NCI-H2227 treated with DMSO at 0.1 percent for 48 hours (cell line): ENCODE measurements around the gene SMC3.

ENCODE experiments used
- DNase-seq: peaks from one replicate; lab custom pipeline; 2025; lab: John Stamatoyannopoulos, UW

Gene SMC3

DNA sequence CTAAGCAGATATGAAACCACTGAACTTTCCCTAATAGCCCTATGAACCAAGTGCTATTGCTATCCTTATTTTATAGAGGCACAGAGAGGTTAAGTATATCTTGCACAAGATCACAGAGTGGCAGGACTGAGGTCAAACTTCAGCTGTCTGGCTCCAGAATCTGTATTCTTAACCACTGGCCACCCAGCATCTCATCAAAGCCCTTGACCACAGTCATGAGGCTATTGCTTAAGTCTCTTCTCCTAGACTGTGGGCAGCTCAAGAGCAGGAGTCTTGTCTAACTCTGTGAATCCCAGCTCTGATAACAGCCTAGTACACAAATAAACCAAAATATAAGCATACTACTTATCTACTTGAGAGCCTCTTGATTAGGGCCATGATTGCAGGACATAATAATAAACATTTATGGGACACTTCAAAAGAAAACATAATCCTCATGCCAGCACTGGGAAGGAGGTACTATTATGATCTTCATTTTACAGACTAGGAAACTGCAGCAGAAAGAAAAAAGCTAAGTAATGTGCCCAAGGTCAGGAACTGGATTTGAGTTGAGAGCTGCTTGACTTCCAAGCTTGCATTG lies 22.4 kb upstream of the SMC3 start:
- DNase-seq = no peak

DNA sequence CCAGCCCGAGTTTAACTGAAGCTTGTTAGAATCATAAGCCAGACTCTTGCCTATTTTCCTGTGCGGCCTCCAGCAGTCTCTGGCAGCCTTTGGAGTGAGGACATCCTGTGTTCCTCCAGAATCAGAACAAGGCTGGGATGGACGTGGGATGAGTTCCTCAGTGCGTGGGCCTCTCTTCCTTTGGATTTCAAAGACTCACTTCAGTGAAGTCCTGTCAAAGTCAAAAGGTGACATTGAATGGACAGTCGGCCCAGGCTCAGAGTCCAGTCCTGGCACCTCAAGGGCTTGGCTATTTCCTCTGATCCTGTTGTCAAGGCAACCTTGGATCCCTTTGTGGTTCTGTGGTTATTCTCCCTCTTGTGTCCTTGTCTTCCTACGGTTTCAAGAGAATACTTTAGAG lies 21.4 kb upstream of the SMC3 start:
- DNase-seq = no peak

DNA sequence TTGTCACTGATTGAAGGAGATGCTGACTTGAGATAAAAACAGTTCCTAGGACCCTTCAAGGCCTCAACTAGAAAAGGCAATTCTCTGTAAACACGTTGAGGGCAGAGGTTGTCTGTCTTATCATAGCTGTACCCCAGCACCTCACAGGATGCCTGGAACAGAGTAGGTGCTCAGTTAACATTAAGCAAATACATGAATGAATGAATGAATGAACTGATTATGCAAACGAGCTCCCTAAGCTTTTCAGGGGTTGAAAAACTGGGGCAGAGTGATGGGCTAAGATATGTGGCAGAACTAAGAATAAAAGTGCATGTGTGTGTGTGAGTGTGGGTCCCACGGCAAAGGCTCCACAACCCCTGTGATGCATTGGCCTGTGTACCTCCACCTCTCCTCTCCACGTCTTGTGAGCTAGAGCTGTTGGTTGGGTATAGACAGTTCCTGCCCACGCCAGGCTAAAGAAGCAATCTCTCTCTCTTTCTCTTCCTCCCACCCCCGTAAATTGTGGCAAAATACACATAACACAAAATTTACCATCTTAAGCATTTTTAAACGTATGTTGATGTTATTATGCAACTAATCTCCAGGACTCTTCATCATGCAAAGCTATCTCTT lies 20.9 kb upstream of the SMC3 start:
- no peak for DNase-seq

DNA sequence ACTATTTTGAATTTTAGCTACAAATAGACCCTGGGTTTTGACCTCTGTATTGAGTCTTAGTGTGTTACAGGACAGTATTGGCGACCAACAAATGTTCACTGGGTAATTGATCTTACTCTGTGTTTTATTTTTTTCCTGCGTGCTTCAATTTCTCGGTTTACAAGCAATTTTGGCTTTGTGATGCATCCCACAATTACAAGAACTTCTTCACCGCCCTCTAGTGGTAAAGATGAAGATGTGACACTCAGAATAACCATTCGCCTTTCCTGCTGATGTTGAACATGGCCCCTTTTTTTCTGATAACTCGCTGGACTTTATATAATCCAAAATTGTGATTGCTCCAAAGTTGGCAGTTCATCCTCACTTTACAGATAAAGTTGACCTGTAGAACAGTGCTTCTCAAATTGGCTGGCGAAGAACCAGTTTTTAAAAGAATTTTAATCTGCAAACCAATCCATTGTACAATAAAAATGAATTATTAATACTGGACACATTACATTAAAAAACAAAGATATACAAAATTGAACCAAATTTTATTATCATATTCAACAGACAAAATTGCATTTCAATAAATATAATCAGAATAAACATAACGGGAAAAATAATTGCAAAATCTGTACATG lies 20.2 kb upstream of the SMC3 start:
- peak; percentile 63 for DNase-seq

DNA sequence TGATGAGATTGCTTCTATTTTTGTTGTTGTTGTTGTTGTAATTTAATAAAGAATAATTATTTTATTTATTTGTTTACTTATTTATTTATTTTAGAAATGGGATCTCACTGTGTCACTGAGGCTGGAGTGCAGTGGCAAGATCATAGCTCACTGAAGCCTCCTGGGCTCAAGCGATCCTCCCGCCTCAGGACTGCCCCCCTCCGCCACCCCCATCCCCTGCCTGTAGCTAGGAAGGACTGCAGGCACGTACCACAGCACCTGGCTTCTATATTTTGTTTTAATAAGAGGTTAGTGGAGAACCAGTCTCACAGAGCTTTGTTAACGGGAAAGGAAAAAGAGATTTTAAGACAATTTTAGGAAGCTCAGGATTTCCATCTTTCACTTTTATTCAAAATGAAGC lies 19.5 kb upstream of the SMC3 start:
- DNase-seq = no peak

DNA sequence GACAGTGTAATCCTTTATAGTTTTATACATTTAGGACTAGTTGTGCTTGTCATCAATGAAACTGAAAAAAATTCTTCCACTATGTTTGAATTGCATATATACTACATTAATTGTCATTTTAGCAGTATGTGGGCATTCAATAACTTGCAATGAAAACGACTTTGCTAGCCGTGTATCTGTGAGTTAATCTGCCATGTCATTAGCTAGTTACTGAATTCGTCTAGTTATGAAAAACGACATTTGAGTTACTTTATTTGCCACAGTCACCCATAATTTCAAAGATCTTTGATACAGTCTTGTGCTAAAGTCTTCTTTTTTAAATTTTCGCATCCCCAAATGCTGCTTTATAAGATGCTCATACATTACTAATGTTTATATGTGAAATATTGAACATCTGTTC lies 18.3 kb upstream of the SMC3 start:
- no peak for DNase-seq

DNA sequence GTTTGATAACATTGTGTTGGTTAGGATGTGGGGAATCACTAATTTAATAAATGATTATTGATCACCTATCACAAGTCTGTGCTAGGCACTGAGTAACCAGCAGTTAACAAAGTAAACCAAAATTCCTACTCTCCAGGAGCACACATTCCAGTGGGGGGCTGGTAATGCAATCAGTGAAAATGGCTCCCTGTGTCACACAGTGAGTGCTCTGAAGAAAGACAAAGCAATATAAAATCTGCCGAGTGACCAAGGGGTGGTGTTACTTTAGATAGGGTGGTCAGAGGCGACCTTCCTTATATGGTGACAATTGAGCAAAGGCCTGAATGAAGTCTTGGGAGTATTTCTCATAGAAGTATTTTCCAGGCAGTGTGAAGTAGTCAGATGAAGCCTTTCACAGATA lies 13.6 kb upstream of the SMC3 start:
- DNase-seq = no peak

DNA sequence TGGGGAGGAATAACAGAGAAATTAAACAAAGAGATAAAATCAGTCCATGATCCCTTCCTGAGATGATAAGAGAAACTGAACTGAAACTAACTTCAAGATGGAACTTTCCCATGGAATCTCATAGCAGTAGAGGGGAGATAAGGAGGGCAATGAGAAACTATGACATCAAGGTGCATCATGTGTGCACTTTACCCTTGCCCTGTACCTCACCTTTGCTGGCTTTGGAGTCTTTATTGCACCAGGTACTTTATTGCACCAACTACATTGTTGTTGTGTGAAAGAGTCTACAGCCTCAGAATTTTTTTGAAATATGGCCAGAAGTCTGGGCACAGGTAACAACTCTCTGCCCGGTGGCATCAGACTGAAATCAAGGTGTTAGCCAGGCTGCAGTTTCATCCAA lies 11.2 kb upstream of the SMC3 start:
- DNase-seq = no peak

DNA sequence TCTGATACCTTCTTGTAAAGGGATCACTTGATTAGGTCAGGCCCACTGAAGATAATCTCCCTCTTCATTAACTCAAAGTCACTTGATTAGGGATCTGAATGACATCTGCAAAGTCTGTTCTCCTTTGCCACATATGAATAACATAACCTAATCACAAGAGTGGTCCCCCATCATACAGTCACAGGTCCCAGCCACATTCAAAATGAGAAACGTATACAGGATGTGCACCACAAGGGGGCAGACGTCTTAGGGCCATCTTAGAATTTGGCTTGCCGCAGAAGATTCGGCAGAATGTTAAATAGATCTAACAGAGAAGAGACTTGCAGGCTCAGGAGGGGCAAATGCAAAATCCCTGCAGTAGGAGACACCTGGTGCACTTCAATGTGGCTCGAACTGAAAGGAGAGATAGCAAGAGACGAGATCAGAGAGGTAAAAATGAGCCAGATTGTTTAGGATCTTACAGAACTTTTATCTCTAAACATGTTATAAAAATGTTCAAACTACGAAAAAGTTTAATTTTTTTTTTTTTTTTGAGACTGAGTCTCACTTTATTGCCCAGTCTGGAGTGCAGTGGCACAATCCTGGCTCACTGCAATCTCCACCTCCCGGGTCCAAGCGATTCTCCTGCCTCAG lies 10.4 kb upstream of the SMC3 start:
- DNase-seq = no peak

DNA sequence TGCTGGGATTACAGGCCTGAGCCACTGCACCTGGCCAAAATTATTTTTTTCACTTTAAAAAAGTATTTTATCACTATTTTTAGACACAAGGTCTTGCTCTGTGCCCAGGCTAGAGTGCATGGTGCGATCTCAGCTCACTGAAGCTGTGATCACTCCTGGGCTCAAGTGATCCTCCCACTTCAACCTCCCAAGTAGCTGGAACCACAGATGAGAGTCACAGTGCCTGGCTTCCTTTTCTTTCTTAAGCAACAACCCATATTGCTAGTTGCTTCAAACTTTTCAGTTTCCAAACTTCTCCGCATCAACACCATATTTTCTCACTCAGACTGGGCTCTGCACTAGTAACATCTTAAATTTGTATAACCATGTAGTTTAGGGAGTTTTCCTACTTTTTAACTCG lies 9.5 kb upstream of the SMC3 start:
- no peak for DNase-seq

DNA sequence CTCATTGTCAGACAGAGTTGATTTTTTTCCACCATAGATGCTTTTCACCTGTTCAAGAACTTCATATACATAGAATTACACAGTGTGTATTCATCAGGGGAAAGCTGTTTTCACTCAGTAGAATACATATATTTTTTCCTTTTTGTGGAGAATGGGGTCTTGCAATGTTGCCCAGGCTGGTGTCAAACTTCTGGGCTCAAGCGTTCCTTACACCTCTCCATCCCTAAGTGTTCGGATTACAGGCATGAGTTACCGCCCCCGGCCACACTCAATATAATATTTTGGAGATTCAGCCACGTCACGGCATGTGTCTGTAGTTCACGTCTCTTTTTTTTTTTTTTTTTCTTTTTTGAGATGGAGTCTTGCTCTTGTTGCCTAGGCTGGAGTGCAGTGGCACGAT lies 7.5 kb upstream of the SMC3 start:
- no peak for DNase-seq

DNA sequence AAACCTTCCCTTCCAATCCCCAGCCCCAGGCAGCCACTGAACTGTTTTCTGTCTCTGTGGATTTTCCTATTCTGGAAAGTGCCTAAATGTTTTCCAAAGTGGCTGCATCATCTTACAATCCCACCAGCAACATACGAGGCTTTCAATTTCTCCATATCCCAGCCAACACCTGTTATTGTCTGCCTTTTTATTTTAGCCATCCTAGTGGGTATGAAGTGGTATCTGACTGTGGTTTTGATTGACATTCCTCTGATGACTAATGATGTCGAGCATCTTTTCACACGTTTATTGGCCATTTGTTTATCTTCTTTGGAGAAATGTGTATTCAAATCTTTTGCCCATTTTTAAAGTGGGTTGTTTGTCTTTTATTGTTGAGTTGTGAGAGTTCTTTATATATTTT lies 6.2 kb upstream of the SMC3 start:
- no peak for DNase-seq

DNA sequence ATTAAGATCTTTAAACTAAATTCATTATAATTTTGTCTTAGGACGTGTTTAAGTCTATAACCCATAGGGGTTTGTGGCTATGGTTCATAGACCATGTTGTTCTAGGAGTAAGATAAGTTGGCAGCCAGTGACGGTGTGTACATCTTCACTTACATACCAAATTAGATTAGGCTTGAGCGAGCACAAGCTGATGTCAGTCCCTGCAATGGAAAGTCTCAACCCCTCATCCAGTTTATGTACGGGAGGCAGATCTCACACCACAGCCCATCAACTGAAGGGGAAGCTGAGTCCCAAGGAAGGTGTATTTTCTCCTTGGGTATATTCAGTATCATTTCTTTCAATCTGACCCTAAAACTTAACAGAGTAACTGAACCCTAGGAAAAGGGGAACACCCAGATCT lies 5.1 kb upstream of the SMC3 start:
- DNase-seq = no peak

DNA sequence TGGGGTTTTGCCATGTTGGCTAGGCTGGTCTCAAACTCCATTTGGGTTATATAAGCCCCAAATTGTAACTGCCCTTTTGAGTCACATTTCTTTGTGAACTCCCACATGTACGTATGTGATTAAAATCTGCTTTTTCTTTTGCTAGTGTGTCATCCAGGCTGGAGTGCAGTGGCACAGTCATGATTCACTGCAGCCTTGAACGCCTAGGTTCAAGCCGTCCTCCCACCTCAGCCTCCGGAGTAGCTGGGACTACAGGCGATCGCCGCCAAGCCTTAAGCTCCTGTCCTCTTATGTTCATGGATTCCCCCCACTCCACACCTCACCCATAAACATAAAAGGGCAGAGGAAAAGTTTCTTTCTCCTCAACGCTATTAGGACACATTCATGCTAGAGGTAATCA lies 4.4 kb upstream of the SMC3 start:
- no peak for DNase-seq

DNA sequence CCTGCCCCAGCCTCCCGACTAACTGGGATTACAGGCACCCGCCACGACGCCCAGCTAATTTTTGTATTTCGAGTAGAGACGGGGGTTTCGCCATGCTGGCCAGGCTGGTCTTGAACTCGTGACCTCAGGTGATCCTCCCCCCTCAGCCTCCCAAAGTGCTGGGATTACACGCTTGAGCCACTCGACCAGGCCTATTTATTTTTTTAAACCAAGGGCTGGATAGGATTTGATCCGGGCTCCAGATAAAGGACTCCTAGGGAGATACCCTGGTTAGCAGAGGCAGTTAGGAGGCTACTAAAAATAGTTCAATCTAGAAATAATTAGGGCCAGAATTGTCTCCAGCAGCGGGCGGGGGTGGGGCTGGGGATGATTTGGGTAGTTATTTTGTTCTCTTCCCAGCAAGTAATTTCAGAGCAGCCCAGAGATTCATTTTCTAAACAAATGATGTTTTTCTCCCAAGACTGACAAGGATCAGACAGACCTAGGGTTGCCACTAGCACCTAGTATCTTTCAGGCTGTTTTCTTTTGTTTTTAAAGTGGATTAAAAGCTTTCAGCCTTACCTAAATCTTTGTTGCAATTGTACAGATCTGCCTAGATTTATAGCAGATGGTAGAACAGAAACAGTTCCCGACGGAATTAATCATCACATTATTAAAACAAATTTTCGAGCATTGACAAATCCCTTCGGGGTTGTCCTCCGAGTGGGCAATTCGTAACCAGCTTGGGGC lies 859 bp upstream of the SMC3 start:
- peak; percentile 67 for DNase-seq

DNA sequence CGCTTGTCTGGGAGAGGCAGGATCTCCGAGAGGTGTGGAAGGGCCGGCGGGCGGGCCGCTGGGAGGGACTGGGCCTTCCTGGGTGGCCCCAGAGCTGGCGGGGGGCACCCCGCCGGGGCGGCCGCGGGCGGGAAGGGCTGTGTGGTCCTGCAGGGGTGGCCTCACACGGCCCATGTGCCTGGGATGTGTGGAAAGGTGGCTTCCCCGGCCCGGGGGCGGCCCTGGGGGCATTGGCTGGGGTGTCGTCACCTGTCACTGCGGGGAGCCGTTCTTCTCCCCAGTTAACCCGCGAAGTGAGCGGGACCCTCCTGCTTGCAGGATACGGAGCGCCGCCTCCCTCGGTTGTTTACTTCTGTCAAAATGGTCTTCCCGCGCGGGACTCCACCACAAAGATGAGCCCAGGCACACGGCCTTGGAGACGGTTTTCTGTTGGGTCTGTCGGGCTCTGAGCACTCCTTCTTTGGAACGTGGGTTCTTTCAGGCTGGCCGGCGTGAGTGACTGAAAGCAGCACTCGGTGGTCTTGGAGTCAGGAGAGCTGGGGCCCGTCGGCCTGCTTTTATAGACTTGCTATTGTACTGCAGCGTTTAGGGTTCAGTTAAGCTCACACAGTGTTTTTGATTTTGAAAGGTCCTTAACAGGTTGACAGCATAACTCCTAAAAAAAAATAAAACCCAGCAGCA lies 700 bp downstream of the SMC3 start:
- DNase-seq = no peak

DNA sequence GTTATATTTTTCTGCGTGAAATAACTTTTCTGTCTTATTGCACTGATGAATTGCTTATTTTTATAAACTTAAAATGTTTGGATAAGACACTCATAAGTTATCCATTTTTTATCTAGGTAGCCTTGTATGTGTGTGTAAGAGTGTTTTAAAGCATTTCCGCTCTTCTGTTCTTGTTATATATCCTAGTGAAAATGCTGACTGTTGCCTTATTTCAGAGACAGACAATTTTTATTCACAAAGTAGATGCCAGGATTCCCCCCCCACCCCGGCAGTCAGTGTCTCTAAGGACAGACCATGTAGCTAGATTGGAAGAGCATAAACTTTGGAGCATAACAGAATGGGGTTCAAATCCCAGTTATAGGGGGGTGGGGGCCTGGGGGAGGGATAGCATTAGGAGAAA lies 1.6 kb downstream of the SMC3 start:
- DNase-seq = no peak

DNA sequence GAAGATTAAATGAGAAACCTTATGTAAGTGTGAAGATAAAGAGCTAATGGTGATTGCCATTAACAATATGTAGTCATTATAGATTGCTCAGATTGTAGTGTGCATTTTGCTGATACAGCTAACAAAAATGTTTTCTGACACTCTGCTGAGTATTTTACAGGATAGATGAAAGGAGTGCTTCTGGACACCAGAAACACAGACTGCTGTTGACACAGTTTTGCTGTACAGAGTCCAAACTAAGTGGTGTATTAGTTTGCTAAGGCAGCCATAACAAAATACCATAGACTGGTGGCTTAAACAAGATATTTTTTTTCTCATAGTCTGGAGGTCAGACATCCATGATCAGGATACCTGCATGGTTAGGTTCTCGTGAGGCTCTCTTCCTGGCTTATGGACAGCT lies 2.2 kb downstream of the SMC3 start:
- no peak for DNase-seq

DNA sequence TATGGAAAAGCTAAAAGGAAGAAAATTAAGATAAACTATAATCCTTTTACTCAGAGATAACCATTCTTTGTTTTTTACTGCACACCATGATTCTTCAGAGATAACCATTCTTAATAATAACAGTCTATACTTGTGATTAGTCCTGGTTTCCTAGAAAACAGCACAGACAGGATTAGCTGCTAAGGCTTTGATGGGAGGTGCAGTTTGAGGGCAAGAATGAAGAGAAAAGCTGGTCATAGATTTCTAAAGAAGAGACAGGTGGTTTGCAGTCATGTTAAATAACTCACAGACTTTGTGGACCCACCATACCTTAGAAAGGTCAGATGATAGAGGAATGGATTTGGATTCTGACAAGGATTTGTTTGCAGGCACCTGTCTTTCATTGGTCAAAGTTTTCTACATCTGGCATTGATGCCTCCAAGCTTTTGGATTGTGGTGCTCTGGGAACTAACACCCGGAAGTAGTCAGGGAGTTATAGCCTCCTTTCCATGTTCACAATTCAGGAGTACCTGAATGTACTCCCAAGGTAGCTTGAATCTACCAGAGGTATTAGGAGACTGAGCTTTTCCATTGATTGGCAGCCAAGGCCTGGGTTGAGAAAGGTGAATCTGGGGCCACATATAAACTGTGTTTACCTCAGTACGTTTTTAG lies 3.7 kb downstream of the SMC3 start:
- DNase-seq = no peak

DNA sequence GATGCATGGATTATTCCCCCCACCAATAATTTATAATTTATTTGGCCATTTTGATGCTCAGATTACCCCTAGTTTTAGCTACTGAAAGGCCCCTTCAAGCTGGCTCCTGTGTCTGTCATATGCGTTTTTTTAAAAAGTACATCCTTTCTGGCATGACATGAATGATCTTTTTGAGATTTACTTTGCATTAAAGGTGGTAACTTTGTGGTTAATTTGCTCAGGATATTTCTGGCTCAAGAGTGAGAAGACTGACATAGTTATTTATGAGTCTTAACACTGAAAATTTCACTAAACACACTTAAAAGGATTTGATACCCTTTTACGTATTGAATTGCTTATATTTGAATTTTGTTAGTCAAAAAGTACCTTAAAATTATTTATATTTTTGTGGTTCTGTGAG lies 5.4 kb downstream of the SMC3 start:
- DNase-seq = no peak

DNA sequence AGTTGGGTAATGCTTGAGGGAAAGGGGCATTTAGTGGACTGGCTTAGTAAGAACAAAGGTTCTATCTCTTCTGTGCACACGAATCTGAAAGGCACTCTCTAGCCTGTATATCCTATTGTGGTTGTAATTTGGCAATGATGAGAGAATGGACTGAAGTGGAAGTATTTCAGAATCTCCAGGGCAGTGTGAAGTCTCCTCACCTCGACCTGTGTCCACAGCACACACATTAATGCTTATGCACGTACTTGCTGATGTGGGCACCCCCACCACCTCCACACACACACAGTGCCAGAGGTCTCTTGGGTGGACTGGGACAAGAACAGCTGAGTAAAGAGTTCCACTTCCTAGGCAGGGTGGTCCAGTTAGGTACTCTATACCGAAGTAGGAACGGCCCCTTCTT lies 6.9 kb downstream of the SMC3 start:
- DNase-seq = no peak

DNA sequence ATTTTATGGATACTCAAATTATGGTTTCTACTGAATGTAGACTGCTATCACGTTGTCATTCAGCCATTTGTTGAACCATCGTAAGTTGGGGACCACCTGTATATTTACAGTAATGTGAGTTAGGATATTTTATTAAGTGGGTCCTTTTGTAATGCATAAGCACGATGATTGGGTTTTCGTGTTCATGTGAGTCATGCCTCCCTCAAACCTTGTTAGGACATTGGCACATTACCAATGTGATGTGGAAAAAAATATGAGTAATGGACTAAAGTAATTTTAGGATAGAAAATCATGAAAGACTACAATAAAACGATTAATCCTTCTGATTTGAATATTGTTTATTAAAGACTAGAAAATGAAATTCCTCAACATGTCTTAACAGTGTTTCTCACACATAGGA lies 8.7 kb downstream of the SMC3 start:
- no peak for DNase-seq
